ENCODE data around the gene GTF2F2.

Gene GTF2F2

DNA sequence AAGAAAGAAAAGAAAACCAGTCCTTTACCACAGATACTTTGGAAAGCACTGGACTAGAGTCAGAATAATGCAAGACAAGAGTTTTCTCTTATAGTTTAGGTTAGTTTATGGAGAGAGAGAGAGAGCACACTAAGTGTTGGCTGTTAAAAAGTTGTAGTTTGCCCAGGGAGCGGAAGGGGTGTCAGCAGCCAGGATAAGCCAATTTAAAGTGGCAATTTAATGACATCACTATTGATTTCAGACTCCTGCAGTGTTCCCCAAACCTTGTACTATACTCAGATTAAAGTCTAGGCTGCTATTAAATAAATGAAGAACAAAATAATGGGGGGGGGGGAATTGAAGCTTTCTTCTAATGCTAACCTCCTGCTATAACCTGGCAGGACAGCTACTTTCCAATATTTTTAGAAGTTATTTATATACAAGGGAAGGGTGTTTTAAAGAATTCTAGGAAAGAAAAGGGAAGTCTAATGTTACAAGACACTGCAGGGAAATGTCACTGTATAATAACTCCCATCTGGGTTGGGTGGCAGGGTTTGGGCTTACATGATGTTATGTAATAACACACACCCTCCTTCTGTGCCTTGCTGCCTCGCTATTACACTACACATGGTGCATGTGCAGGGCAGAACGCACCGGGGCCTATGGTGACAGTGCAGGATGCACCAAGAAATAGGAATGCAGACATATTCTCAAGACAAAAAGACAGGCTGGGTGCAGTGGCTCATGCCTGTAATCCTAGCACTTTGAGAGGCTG, 200.7 kb downstream of the GTF2F2 start:
- H3K27ac ChIP-seq (replicated peaks; ENCODE audit: low read length) = no peak overlapping the region
- no peak overlapping the region for H3K18ac ChIP-seq (ENCODE audit: low read length)
- no peak overlapping the region for H3K9ac ChIP-seq (ENCODE audit: low read depth, low read length, poor library complexity)
- no peak overlapping the region for H3K4me3 ChIP-seq (ENCODE audit: low read length in 2 of 2)
- peaks cover 0 to 1% of the 10 kb centered on the region in 2 donors for H3K36me3 ChIP-seq (replicated peaks in 1 of 2; ENCODE audit: control insufficient read depth in 2 of 2, insufficient read depth in 2 of 2, low read length in 2 of 2)
- no peak for DNase-seq (ENCODE audit: low spot score)
- H3K27me3 ChIP-seq (ENCODE audit: control insufficient read depth in 3 of 3, insufficient read depth in 3 of 3, low read depth in 1 of 3, low read length in 3 of 3) = no peaks in the 10 kb centered on the region
- H4K91ac ChIP-seq (ENCODE audit: low read depth, low read length, poor library complexity) = no peak overlapping the region
- H2BK15ac ChIP-seq (ENCODE audit: low read length) = no peak overlapping the region
- H3K4ac ChIP-seq (ENCODE audit: low read length) = no peak overlapping the region
- no peaks in the 10 kb centered on the region for H3K79me1 ChIP-seq (ENCODE audit: low read depth, low read length)
- no peak overlapping the region for H2BK12ac ChIP-seq (ENCODE audit: low read length)
- H2BK5ac ChIP-seq (ENCODE audit: low read length) = no peak overlapping the region
- H3K4me1 ChIP-seq (ENCODE audit: control insufficient read depth in 2 of 2, insufficient read depth in 1 of 2, low read depth in 1 of 2, low read length in 2 of 2) = no peaks in the 10 kb centered on the region
- no peak overlapping the region for H4K8ac ChIP-seq (ENCODE audit: low read depth, low read length)
- no peak overlapping the region for H2AFZ ChIP-seq (ENCODE audit: low read length)
- H3K23ac ChIP-seq (ENCODE audit: low read depth, low read length, poor library complexity) = no peak overlapping the region
- no CpG with 5 or more reads among the region's 4 CpGs for WGBS, 2 donors (ENCODE audit: extremely low coverage in 2 of 2, insufficient read length in 2 of 2, insufficient replicate concordance in 1 of 2)
- H3K4me2 ChIP-seq (ENCODE audit: insufficient read depth, low read length, poor library complexity, severe bottlenecking) = no peak overlapping the region
- no peak overlapping the region for H2AK5ac ChIP-seq (ENCODE audit: low read depth, low read length)
- no peak overlapping the region for H3K14ac ChIP-seq (ENCODE audit: low read length)
- H2BK120ac ChIP-seq (ENCODE audit: low read depth, low read length) = no peak overlapping the region
- no peaks in the 10 kb centered on the region for H3K9me3 ChIP-seq (replicated peaks in 1 of 2; ENCODE audit: control insufficient read depth in 2 of 2, insufficient read depth in 1 of 2, low read depth in 1 of 2, low read length in 2 of 2)

DNA sequence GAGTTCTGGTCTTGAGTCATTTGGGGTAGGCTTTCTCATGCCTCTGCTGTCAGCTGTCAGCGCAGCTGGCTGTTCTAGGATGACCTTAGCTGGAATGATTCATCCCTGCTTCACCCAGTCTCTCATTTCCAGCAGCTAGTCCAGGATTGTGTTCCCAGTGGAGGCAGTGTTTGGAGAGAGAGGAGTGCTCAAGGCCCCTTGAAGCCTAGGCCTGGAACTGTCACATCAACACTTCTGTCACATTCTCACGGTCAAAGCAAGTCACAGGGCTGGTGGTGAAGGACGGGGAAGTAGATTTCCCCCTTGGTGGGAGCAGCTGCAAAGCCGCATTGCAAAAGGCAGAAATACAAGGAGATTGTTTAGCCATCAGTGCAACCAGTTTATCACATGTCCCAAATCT, 205.5 kb downstream of the GTF2F2 start:
- Histone ChIP-seq H3K36me3 (replicated peaks in 1 of 2; ENCODE audit: control insufficient read depth in 2 of 2, insufficient read depth in 2 of 2, low read length in 2 of 2) (peaks cover 0 to 1% of the 10 kb centered on the region in 2 donors), H3K4ac (ENCODE audit: low read length) (no peak overlapping the region), H3K9ac (ENCODE audit: low read depth, low read length, poor library complexity) (no peak overlapping the region), H3K14ac (ENCODE audit: low read length) (no peak overlapping the region), H3K9me3 (replicated peaks in 1 of 2; ENCODE audit: control insufficient read depth in 2 of 2, insufficient read depth in 1 of 2, low read depth in 1 of 2, low read length in 2 of 2) (no peaks in the 10 kb centered on the region), H2BK12ac (ENCODE audit: low read length) (no peak overlapping the region), H4K91ac (ENCODE audit: low read depth, low read length, poor library complexity) (no peak overlapping the region), H3K4me3 (ENCODE audit: low read length in 2 of 2) (no peak overlapping the region), H3K27me3 (ENCODE audit: control insufficient read depth in 3 of 3, insufficient read depth in 3 of 3, low read depth in 1 of 3, low read length in 3 of 3) (no peaks in the 10 kb centered on the region), H3K4me1 (ENCODE audit: control insufficient read depth in 2 of 2, insufficient read depth in 1 of 2, low read depth in 1 of 2, low read length in 2 of 2) (no peaks in the 10 kb centered on the region), H3K18ac (ENCODE audit: low read length) (no peak overlapping the region), H2AFZ (ENCODE audit: low read length) (no peak overlapping the region), H2BK120ac (ENCODE audit: low read depth, low read length) (no peak overlapping the region), H3K27ac (replicated peaks; ENCODE audit: low read length) (no peak overlapping the region), H2BK15ac (ENCODE audit: low read length) (no peak overlapping the region), H3K4me2 (ENCODE audit: insufficient read depth, low read length, poor library complexity, severe bottlenecking) (no peak overlapping the region), H3K23ac (ENCODE audit: low read depth, low read length, poor library complexity) (no peak overlapping the region), H4K8ac (ENCODE audit: low read depth, low read length) (no peak overlapping the region), H2BK5ac (ENCODE audit: low read length) (no peak overlapping the region), H3K79me1 (ENCODE audit: low read depth, low read length) (no peaks in the 10 kb centered on the region), H2AK5ac (ENCODE audit: low read depth, low read length) (no peak overlapping the region)
- DNase-seq (ENCODE audit: low spot score) = no peak
- WGBS, 2 donors (ENCODE audit: extremely low coverage in 2 of 2, insufficient read length in 2 of 2, insufficient replicate concordance in 1 of 2) = no CpG with 5 or more reads among the region's 4 CpGs

GRCh38 chr13:45327253-45327955, 207.1 kb downstream of the GTF2F2 start:
- Histone ChIP-seq H3K14ac (ENCODE audit: low read length) (no peak overlapping the region), H2BK12ac (ENCODE audit: low read length) (no peak overlapping the region), H2AFZ (ENCODE audit: low read length) (no peak overlapping the region), H3K18ac (ENCODE audit: low read length) (no peak overlapping the region), H3K4ac (ENCODE audit: low read length) (no peak overlapping the region), H2AK5ac (ENCODE audit: low read depth, low read length) (no peak overlapping the region), H2BK120ac (ENCODE audit: low read depth, low read length) (no peak overlapping the region), H3K9me3 (replicated peaks in 1 of 2; ENCODE audit: control insufficient read depth in 2 of 2, insufficient read depth in 1 of 2, low read depth in 1 of 2, low read length in 2 of 2) (no peaks in the 10 kb centered on the region), H3K36me3 (replicated peaks in 1 of 2; ENCODE audit: control insufficient read depth in 2 of 2, insufficient read depth in 2 of 2, low read length in 2 of 2) (no peaks in the 10 kb centered on the region), H3K27me3 (ENCODE audit: control insufficient read depth in 3 of 3, insufficient read depth in 3 of 3, low read depth in 1 of 3, low read length in 3 of 3) (no peaks in the 10 kb centered on the region), H3K23ac (ENCODE audit: low read depth, low read length, poor library complexity) (no peak overlapping the region), H3K27ac (replicated peaks; ENCODE audit: low read length) (no peak overlapping the region), H3K4me3 (ENCODE audit: low read length in 2 of 2) (no peak overlapping the region), H2BK5ac (ENCODE audit: low read length) (no peak overlapping the region), H3K79me1 (ENCODE audit: low read depth, low read length) (no peaks in the 10 kb centered on the region), H3K4me2 (ENCODE audit: insufficient read depth, low read length, poor library complexity, severe bottlenecking) (no peak overlapping the region), H4K8ac (ENCODE audit: low read depth, low read length) (no peak overlapping the region), H2BK15ac (ENCODE audit: low read length) (no peak overlapping the region), H3K4me1 (ENCODE audit: control insufficient read depth in 2 of 2, insufficient read depth in 1 of 2, low read depth in 1 of 2, low read length in 2 of 2) (no peaks in the 10 kb centered on the region), H3K9ac (ENCODE audit: low read depth, low read length, poor library complexity) (no peak overlapping the region), H4K91ac (ENCODE audit: low read depth, low read length, poor library complexity) (no peak overlapping the region)
- DNase-seq (ENCODE audit: low spot score) = no peak
- no CpG with 5 or more reads among the region's 9 CpGs for WGBS, 2 donors (ENCODE audit: extremely low coverage in 2 of 2, insufficient read length in 2 of 2, insufficient replicate concordance in 1 of 2)

DNA sequence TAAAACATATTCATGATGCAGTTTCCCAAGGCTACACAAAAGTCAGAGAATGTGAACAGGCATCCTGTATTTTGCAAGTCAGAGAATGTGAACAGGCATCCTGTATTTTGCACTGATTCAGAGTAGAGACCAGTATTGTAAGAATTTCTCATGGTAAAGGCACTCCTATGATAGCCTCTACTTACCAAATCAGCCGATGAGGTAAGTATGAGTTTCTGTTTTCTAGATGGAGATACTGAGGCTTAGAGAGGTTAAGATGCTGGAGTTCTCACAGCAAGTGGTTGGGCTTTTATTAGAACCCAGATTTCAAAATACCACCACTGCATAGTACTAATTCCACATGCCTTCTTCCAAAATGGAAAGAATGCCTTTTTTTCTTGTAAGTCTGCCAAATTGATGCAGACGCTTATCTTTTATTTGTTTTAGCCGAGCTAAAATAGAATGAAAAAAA, 208.4 kb downstream of the GTF2F2 start:
- H3K27me3 ChIP-seq (ENCODE audit: control insufficient read depth in 3 of 3, insufficient read depth in 3 of 3, low read depth in 1 of 3, low read length in 3 of 3) = no peaks in the 10 kb centered on the region
- no peak overlapping the region for H3K18ac ChIP-seq (ENCODE audit: low read length)
- H3K4ac ChIP-seq (ENCODE audit: low read length) = no peak overlapping the region
- H3K9me3 ChIP-seq (replicated peaks in 1 of 2; ENCODE audit: control insufficient read depth in 2 of 2, insufficient read depth in 1 of 2, low read depth in 1 of 2, low read length in 2 of 2) = no peaks in the 10 kb centered on the region
- peaks cover 0 to 3% of the 10 kb centered on the region in 2 donors for H3K4me1 ChIP-seq (ENCODE audit: control insufficient read depth in 2 of 2, insufficient read depth in 1 of 2, low read depth in 1 of 2, low read length in 2 of 2)
- WGBS, 2 donors (ENCODE audit: extremely low coverage in 2 of 2, insufficient read length in 2 of 2, insufficient replicate concordance in 1 of 2) = no CpG with 5 or more reads among the region's 3 CpGs
- H3K79me1 ChIP-seq (ENCODE audit: low read depth, low read length) = no peaks in the 10 kb centered on the region
- H3K14ac ChIP-seq (ENCODE audit: low read length) = no peak overlapping the region
- no peak overlapping the region for H4K8ac ChIP-seq (ENCODE audit: low read depth, low read length)
- no peak overlapping the region for H4K91ac ChIP-seq (ENCODE audit: low read depth, low read length, poor library complexity)
- peaks cover 0 to 4% of the 10 kb centered on the region in 2 donors for H3K36me3 ChIP-seq (replicated peaks in 1 of 2; ENCODE audit: control insufficient read depth in 2 of 2, insufficient read depth in 2 of 2, low read length in 2 of 2)
- no peak overlapping the region for H2BK12ac ChIP-seq (ENCODE audit: low read length)
- no peak overlapping the region for H3K9ac ChIP-seq (ENCODE audit: low read depth, low read length, poor library complexity)
- DNase-seq (ENCODE audit: low spot score) = no peak
- no peak overlapping the region for H3K4me3 ChIP-seq (ENCODE audit: low read length in 2 of 2)
- no peak overlapping the region for H3K4me2 ChIP-seq (ENCODE audit: insufficient read depth, low read length, poor library complexity, severe bottlenecking)
- no peak overlapping the region for H3K27ac ChIP-seq (replicated peaks; ENCODE audit: low read length)
- no peak overlapping the region for H2BK15ac ChIP-seq (ENCODE audit: low read length)
- H2BK120ac ChIP-seq (ENCODE audit: low read depth, low read length) = no peak overlapping the region
- H2AK5ac ChIP-seq (ENCODE audit: low read depth, low read length) = no peak overlapping the region
- no peak overlapping the region for H2AFZ ChIP-seq (ENCODE audit: low read length)
- H3K23ac ChIP-seq (ENCODE audit: low read depth, low read length, poor library complexity) = no peak overlapping the region
- no peak overlapping the region for H2BK5ac ChIP-seq (ENCODE audit: low read length)
